H1 (cell line): Measurements from ENCODE around the gene MRPL27. TPM values are rescaled to one million over a fixed set of nuclear protein-coding genes. Genes with fewer than 3 reads are reported as not detected.

Source experiments
- ASH2L ChIP-seq: fragments of 200-600, 300-600 bp; sonication (generic); IDR thresholded peaks from one replicate; pipeline ENCODE4 v1.7.1; 2017; ENCODE audit warnings: low read length
- FOSL1 ChIP-seq: IDR thresholded peaks from 2 replicates; pipeline ENCODE4 v1.6.1; 2011; ENCODE audit warnings: mild to moderate bottlenecking, low read depth, low read length, moderate library complexity; ENCODE audit not compliant: insufficient read depth
- HDAC2 ChIP-seq, 2 experiments: fragments of 300-600 bp in 1 of 2; sonication (generic) in 1 of 2; IDR thresholded peaks; 2 replicates each; pipeline ENCODE4 v1.6.1; 2011 to 2012; ENCODE audit warnings: low read depth in 2 of 2, low read length in 2 of 2, mild to moderate bottlenecking in 2 of 2, moderate library complexity in 2 of 2, borderline replicate concordance in 1 of 2, inconsistent platforms in 1 of 2
- KDM5A ChIP-seq: fragments of 200-600 bp; IDR thresholded peaks from 2 replicates; pipeline ENCODE4 v1.7.1; 2012; ENCODE audit warnings: mild to moderate bottlenecking, low read length, inconsistent platforms, mixed read lengths
- RBBP5 ChIP-seq: IDR thresholded peaks from 2 replicates; pipeline ENCODE4 v1.7.1; 2012; ENCODE audit warnings: low read depth, mild to moderate bottlenecking, inconsistent platforms, low read length, moderate library complexity, borderline replicate concordance
- SAP30 ChIP-seq: fragments of 300-600 bp; sonication (generic); IDR thresholded peaks from 2 replicates; pipeline ENCODE4 v1.7.1; 2012; ENCODE audit warnings: low read length, moderate library complexity, mild to moderate bottlenecking, inconsistent platforms; ENCODE audit not compliant: insufficient read depth, insufficient replicate concordance
- SIRT6 ChIP-seq: IDR thresholded peaks from one replicate; pipeline ENCODE4 v1.7.1; 2012; ENCODE audit warnings: low read length, inconsistent platforms
- SP2 ChIP-seq: IDR thresholded peaks from 2 replicates; pipeline ENCODE4 v1.6.1; 2012; ENCODE audit warnings: mild to moderate bottlenecking, low read length, inconsistent platforms
- SRF ChIP-seq: IDR thresholded peaks from 2 replicates; pipeline ENCODE4 v1.6.1; 2011; ENCODE audit warnings: mild to moderate bottlenecking, low read depth, low read length, moderate library complexity
- TEAD4 ChIP-seq: IDR thresholded peaks from 2 replicates; pipeline ENCODE4 v1.6.1; 2012; ENCODE audit warnings: low read depth, low read length, inconsistent platforms, mixed read lengths
- polyA plus RNA-seq, 7 experiments: library from polyadenylated mRNA; depleted of rRNA in 3 of 7; stranded (reverse) in 5 of 7; unstranded in 2 of 7; fragments of >200 nt in 5 of 7; fragments of 200-250 nt in 2 of 7; gene quantifications; 1 replicate in 5 of 7; 2 replicates in 1 of 7; 4 replicates in 1 of 7; pipeline versions ENCODE4 v1.2.1 to v1.2.3, GENCODE V29; 2011 to 2013; ENCODE audit warnings: missing spikeins in 2 of 7, mixed read lengths in 2 of 7
- total RNA-seq: library from RNA; stranded (reverse); fragmentation: NEBNext Ultra II Directional; extraction: Animal tissue kit (Norgen Biotek cat#: 25700); gene quantifications from 2 replicates; pipeline ENCODE4 v1.2.1, GENCODE V29; 2021
- TF ChIP-seq, protein P1 (sequence below): fragments of 300-600 bp; sonication (generic); IDR thresholded peaks from 2 replicates; pipeline ENCODE4 v1.7.1; 2012; ENCODE audit warnings: low read length, moderate library complexity, mild to moderate bottlenecking, inconsistent platforms; ENCODE audit not compliant: insufficient replicate concordance

Gene MRPL27
- total and polyA plus RNA-seq, 2 of the 8 experiments (the other 6 are each of a cell fraction or from before 2014, with no cell fraction given) = 75.6 to 135 TPM

GRCh38 chr17:50323060-50323459 is 49.9 kb downstream of the MRPL27 start (continued):
- TF ChIP-seq, protein P1, sequence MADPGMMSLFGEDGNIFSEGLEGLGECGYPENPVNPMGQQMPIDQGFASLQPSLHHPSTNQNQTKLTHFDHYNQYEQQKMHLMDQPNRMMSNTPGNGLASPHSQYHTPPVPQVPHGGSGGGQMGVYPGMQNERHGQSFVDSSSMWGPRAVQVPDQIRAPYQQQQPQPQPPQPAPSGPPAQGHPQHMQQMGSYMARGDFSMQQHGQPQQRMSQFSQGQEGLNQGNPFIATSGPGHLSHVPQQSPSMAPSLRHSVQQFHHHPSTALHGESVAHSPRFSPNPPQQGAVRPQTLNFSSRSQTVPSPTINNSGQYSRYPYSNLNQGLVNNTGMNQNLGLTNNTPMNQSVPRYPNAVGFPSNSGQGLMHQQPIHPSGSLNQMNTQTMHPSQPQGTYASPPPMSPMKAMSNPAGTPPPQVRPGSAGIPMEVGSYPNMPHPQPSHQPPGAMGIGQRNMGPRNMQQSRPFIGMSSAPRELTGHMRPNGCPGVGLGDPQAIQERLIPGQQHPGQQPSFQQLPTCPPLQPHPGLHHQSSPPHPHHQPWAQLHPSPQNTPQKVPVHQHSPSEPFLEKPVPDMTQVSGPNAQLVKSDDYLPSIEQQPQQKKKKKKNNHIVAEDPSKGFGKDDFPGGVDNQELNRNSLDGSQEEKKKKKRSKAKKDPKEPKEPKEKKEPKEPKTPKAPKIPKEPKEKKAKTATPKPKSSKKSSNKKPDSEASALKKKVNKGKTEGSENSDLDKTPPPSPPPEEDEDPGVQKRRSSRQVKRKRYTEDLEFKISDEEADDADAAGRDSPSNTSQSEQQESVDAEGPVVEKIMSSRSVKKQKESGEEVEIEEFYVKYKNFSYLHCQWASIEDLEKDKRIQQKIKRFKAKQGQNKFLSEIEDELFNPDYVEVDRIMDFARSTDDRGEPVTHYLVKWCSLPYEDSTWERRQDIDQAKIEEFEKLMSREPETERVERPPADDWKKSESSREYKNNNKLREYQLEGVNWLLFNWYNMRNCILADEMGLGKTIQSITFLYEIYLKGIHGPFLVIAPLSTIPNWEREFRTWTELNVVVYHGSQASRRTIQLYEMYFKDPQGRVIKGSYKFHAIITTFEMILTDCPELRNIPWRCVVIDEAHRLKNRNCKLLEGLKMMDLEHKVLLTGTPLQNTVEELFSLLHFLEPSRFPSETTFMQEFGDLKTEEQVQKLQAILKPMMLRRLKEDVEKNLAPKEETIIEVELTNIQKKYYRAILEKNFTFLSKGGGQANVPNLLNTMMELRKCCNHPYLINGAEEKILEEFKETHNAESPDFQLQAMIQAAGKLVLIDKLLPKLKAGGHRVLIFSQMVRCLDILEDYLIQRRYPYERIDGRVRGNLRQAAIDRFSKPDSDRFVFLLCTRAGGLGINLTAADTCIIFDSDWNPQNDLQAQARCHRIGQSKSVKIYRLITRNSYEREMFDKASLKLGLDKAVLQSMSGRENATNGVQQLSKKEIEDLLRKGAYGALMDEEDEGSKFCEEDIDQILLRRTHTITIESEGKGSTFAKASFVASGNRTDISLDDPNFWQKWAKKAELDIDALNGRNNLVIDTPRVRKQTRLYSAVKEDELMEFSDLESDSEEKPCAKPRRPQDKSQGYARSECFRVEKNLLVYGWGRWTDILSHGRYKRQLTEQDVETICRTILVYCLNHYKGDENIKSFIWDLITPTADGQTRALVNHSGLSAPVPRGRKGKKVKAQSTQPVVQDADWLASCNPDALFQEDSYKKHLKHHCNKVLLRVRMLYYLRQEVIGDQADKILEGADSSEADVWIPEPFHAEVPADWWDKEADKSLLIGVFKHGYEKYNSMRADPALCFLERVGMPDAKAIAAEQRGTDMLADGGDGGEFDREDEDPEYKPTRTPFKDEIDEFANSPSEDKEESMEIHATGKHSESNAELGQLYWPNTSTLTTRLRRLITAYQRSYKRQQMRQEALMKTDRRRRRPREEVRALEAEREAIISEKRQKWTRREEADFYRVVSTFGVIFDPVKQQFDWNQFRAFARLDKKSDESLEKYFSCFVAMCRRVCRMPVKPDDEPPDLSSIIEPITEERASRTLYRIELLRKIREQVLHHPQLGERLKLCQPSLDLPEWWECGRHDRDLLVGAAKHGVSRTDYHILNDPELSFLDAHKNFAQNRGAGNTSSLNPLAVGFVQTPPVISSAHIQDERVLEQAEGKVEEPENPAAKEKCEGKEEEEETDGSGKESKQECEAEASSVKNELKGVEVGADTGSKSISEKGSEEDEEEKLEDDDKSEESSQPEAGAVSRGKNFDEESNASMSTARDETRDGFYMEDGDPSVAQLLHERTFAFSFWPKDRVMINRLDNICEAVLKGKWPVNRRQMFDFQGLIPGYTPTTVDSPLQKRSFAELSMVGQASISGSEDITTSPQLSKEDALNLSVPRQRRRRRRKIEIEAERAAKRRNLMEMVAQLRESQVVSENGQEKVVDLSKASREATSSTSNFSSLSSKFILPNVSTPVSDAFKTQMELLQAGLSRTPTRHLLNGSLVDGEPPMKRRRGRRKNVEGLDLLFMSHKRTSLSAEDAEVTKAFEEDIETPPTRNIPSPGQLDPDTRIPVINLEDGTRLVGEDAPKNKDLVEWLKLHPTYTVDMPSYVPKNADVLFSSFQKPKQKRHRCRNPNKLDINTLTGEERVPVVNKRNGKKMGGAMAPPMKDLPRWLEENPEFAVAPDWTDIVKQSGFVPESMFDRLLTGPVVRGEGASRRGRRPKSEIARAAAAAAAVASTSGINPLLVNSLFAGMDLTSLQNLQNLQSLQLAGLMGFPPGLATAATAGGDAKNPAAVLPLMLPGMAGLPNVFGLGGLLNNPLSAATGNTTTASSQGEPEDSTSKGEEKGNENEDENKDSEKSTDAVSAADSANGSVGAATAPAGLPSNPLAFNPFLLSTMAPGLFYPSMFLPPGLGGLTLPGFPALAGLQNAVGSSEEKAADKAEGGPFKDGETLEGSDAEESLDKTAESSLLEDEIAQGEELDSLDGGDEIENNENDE = no peak
- TF ChIP-seq SIRT6 (no peak), RBBP5 (no peak), ASH2L (no peak), TEAD4 (no peak), SRF (no peak), HDAC2 (IDR thresholded peaks at IDR 0.05; ENCODE audit: borderline replicate concordance in 1 of 2, low read depth in 2 of 2, low read length in 2 of 2) (no peak), KDM5A (no peak), FOSL1 (no peak), SP2 (no peak), SAP30 (no peak)
